ENCODE data around the gene ALCAM.

Gene ALCAM

DNA sequence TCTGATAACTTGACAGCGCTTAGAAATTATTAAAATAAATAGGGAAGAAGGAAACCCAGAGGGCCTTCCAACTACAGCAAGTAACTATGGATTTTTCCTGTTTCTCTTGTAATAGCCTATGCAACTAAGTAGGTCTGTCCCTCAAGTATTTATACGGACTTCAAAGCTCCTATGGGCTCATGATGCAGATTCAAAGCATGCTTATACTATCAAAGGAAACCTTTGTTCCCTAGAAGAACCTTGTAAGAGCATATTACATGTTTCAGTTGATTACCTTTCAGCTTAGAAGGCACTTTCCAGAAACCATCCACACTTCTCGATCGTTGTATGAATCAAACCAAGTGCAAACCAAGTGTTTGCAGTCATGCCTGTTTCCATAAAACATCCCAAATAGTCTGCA lies 158.8 kb downstream of the ALCAM start:
- no peak for DNase-seq (ENCODE audit: low read depth in 1 of 2, low spot score in 1 of 2)

DNA sequence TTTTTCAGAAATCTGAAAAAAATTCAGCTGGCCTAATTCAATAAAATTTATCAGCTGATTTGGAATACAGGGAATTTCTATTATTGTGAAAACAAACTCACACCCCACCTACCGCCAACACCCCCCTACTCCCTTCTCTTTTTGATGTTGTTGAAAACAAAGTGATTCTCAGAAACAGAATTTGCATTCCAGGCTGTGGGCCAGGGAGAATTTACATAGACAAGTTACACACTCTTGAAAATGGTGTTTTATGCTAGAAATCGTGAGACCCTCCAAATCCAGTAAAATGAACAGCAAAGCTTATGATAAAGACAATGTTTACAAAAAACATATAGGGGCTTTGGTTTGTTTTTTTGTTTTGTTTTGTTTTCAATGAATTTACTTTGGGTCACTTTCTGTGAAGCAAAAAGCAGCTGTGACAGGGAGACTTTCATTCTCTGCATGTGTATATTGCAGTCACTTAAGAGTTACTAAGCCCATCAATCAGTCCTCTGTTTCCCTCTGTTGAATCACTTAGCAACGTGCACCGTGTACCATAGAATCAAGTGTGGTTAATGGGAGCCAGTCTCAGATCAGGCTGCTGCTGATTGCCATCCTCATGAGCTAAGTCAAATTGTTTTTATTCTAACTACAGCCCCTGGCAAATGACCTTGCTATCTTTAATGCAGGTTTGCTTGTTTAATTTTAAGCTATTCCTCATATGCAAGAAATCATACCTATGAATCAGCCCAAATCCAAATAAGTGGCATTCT lies 159.8 kb downstream of the ALCAM start:
- DNase-seq (ENCODE audit: low read depth in 1 of 2, low spot score in 1 of 2) = no peak

DNA sequence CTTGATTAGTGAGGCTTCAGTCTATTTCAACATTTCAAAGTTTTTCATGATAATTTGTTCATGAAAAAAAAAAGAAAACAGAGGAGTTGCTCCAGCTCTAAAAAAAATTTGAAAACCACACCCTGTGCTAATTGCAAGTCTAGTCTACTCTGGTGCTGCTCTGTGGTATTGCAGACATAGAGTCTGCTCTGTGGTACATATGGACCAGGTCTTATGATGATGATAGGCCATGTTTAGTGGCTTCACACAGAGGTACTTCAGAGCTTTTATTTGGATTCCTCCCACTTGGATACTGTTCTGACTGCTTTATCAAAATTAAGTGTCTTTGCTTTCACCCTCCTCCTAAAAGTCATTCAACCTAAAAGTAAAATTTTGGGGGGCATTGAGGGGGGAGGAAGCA lies 160.8 kb downstream of the ALCAM start:
- DNase-seq (ENCODE audit: low read depth in 1 of 2, low spot score in 1 of 2) = no peak

DNA sequence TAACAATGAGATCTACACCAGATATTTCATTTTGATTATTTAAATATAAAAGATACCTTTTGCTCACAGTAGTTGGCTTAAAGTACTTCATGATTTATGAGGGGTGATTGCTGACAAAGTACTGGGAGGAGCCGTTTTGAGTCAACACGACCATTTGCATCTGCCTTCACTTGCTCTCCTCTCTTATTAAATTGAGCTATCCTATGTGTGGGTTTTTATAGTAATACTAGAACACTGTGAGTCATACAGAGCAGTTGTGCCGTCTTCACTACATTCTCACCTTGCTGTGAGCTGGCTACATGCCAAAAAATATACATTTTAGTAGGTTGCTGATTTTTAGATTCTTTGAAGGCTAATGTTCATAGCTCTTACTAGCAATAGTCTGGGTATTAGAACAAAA lies 161.2 kb downstream of the ALCAM start:
- peak in 1 of 2 donors; percentile 21 for DNase-seq (ENCODE audit: low read depth in 1 of 2, low spot score in 1 of 2)

DNA sequence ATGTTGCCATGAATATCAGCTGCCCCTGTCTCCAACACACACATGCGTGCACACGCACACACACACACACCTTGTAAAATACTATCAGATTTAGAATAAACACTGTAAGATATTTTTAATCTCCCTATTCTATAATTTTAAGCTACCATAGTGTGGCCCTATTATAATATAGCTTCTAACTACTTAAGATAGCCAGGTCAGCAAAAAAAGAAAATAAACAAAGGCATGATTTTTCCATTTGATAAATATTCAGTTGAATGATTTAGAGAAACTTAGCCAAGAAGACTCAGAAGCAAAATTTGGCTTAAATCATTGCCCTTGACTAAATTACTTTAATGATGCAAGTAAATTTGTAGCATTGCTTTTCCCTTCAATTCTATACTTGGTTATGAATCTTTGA lies 162.2 kb downstream of the ALCAM start:
- DNase-seq (ENCODE audit: low read depth in 1 of 2, low spot score in 1 of 2) = no peak

DNA sequence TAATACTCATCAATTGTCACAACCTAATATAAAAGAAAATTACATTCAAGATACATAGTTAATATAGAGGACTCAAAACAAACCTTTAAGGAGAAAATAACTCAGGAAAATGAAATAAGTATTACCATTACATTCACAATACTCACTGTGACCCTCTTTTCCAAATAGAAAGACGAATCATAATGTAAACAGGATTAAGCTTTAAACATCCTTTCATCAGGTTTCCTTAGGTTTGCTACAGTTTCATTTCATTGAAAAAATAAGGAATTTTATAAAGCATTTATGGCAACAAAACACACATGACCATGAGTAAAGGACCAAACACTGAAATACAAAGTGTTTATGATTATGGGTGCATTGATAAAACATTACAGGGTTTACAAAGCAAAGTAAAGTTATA lies 162.7 kb downstream of the ALCAM start:
- DNase-seq (ENCODE audit: low read depth in 1 of 2, low spot score in 1 of 2) = no peak

DNA sequence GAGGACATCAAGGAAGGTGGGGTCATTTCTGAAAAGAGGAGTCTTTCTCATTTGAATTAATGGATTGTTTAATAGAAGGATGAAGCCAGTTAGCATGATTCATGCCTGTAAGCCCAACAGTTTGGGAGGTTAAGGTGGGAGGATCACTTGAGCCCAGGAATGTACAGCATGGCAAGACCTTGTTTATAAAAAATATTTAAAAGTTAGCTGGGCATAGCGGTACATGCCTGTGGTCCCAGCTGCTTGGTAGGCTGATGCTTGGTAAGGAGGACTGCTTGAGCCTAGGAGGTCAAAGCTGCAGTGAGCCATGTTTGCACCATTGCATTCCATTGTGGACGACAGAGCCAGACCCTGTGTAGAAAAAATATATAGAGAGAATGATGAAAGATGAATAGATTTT lies 165.5 kb downstream of the ALCAM start:
- no peak for DNase-seq (ENCODE audit: low read depth in 1 of 2, low spot score in 1 of 2)

DNA sequence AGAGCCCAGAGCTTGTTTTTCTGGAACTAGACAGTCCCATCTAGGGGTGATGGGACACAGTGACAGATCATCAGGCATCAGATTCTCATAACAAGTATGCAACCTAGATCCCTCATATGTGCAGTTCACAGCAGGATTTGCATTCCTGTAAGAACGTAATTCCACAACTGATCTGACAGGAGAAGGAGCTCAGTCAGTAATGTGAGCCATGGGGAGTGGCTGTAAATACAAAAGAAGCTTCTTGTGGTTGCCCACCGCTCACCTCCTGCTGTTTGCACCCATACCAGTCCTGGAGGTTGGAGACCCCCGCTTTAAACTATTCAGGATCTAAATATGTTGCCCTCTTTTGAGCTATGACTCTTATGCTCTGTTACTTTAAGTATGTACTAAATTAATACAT lies 167.3 kb downstream of the ALCAM start:
- DNase-seq (ENCODE audit: low read depth in 1 of 2, low spot score in 1 of 2) = no peak

DNA sequence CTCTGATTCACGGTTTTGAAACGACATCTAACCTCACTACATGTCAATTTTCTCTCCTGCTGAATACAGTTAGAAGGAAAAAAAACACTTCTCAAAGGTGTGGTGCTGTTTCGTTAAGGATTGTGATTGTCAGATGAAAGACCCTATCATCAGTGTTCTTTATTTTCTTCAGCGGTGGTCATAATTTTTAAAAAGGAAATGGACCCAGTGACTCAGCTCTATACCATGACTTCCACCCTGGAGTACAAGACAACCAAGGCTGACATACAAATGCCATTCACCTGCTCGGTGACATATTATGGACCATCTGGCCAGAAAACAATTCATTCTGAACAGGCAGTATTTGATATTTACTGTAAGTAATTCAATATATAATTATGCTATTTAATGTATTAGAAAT lies 167.8 kb downstream of the ALCAM start:
- no peak for DNase-seq (ENCODE audit: low read depth in 1 of 2, low spot score in 1 of 2)

DNA sequence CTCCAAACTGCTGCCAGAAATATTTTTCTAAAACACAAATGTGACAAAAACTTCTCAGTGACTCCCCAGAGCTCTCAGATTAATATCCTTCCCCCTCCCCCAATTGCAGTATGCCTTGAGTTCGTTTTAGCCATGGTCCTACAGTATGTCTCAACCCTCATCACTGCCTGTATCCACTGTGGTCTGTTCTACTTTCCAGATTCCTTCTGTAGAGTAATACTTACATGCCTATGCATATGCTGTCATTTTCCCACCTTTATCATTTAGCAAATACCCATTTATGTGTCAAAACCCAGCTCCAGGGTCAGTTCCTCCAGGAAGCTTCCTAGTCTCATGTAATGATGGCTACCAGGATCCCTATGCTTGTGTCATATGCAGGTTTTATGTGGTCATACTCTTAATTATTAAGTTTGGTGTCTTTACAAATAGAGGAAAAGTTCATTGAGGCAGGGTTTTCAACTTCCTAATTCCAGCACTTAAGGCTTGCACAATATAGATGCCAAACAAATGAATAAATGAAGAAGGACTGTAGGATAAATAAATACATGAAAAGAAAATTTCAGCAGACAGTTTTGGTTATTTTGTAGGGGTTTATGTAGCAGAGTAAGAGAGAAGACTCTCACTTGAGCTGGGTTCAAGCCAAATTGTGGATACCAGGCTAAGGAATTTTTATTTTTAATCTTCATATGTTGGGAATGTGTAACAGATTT lies 170.8 kb downstream of the ALCAM start:
- no peak for DNase-seq (ENCODE audit: low read depth in 1 of 2, low spot score in 1 of 2)

DNA sequence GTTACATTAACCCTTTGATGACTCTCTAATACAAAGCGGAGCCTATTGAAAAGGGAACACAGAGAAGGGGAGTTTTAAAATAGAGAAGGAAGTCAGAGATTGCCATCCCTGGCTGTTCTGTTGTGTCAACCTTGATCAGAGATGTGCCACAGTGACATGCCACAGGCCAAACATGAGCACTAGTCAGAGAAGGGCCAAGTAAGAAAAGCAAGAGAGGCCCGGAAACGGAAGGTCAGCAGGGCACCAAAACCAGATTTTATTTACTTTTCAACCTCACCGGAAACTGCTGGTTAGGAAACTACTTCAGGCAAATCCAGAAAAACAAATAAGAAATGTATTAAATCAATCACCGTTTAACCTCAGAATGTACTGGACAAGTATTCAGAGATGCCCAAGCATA lies 171.8 kb downstream of the ALCAM start:
- DNase-seq (ENCODE audit: low read depth in 1 of 2, low spot score in 1 of 2) = no peak

DNA sequence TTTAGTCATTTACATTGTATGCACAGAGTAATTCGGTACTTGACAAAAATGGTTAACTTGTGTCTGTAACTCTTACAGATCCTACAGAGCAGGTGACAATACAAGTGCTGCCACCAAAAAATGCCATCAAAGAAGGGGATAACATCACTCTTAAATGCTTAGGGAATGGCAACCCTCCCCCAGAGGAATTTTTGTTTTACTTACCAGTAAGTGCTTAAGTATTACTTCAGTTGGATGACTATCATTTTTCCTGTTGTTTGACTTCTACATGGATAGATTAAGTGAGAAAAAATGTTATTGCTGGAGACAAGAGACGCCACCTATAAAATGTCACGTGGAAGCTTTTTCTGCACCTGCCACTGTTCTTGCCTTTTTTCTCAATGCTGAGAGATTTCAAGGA lies 173.2 kb downstream of the ALCAM start:
- no peak for DNase-seq (ENCODE audit: low read depth in 1 of 2, low spot score in 1 of 2)

DNA sequence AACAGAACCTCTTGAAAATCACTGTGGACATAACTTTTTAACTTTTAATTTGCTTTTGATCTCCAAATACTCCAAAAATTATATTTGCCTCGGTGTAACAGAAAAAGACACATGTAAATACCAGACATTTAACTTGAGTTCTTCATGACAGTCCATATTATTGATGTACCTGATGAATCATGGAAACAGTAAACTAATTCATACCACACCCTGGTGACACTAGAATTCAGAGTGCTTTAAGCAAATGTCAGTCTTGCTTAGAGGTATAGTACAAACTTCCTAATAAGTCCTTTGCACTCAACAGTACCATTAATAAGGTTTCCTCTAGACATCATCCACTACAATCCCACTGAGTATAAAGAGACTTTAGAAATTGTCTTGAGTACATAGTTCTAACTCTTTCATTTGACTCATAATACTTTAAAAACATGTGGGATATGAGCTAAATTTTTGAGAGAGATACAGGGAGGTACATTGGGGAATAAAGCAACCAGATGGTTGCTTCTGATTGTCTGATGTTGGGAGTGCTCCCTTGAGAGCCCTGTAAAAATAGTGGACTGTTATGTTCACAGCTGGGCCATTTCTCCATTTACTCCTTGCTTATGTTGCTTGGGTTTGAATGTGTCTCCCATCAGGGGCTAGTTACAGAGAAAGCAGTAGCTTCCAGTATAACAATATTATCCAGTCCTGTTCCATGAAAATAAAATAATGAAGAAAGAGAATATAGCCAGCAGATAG lies 175.7 kb downstream of the ALCAM start:
- DNase-seq (ENCODE audit: low read depth in 1 of 2, low spot score in 1 of 2) = no peak

DNA sequence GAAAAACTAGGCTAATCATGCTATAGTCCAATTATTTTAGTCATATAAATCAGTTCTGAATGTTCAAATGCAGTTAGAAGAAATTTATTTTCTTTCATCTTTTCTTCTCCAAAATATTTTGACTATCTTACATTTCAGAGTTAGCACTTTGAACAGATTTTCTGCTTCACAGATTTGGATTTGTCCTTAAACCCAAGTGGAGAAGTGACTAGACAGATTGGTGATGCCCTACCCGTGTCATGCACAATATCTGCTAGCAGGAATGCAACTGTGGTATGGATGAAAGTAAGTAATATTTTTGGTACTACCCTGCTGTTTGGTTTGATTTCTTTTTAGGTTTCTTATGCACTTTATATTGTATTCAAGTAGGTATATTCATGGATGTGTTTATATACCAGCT lies 178.3 kb downstream of the ALCAM start:
- no peak for DNase-seq (ENCODE audit: low read depth in 1 of 2, low spot score in 1 of 2)

DNA sequence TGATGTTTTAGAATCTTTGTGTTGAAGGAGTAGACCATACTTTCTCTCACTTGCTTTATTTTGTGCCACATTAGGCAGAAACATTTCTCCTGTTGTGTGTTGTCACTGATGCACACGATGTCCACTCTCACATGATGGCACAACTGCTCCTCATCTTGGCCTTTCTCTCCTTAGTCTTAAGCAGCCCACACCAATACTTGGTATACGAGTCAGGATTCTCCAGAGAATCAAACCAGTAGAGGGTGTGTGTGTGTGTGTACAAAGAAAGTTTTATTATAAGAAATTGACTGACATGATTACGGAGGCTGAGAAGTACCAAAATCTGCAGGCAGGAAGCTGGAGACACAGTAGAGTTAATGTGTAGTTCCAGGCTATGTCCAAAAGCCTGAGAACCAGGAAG lies 187.1 kb downstream of the ALCAM start:
- DNase-seq (ENCODE audit: low read depth in 1 of 2, low spot score in 1 of 2) = no peak

DNA sequence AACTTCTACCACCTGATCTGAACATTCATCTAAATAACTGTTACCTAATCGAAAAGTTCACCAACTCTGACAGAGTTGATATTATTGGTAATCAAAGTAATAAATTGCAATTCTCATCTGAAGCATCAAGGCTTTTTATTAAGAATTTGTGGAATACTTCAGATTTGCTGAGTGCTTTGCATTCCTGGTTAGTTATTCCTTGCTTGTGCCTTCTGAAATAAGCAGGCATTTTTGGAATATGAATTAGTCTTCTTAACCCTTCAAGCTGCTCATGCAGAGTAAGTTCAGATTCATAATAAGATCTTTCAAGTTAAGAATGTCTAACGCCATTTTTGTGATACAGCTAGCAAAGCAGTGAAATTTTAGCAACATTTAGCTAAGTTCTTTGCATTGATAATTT lies 188.5 kb downstream of the ALCAM start:
- DNase-seq (ENCODE audit: low read depth in 1 of 2, low spot score in 1 of 2) = no peak

DNA sequence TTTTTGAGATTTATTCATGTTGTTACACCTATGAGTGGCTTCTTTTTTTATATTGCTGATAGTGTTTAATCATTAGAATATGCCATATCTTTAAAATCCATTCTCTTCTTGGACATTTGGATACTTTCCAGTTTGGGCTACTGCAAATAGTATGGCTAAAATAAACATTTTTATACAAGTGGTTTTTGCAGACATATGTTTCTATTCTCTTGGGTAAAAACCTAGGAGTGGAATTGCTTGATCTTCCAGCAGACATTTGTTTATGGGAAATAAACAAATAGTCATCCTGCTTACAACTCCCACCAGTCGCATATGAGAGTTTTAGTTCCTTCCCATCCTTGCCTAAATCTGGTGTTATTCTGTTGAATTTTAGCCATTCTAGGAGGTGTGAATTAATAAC lies 193.1 kb downstream of the ALCAM start:
- DNase-seq (ENCODE audit: low read depth in 1 of 2, low spot score in 1 of 2) = no peak

DNA sequence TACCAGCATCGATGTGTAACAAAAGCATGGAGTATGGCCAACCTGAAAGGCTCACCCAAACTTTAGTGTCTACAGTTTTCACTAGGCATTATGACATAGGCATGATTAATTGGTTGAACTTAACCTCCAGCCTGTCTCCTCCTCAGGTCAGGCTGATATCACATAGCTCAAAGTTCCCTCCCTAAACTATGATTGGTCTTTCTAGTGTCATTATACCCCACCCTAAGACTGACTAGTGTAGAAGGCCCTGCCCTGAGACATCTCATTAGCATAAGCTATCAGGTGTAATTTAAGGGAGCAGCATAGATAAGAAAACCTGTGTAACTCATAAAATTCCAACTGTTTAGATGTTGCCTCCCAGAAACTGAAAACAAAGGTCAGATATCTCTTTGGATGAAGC lies 195.2 kb downstream of the ALCAM start:
- no peak for DNase-seq (ENCODE audit: low read depth in 1 of 2, low spot score in 1 of 2)

DNA sequence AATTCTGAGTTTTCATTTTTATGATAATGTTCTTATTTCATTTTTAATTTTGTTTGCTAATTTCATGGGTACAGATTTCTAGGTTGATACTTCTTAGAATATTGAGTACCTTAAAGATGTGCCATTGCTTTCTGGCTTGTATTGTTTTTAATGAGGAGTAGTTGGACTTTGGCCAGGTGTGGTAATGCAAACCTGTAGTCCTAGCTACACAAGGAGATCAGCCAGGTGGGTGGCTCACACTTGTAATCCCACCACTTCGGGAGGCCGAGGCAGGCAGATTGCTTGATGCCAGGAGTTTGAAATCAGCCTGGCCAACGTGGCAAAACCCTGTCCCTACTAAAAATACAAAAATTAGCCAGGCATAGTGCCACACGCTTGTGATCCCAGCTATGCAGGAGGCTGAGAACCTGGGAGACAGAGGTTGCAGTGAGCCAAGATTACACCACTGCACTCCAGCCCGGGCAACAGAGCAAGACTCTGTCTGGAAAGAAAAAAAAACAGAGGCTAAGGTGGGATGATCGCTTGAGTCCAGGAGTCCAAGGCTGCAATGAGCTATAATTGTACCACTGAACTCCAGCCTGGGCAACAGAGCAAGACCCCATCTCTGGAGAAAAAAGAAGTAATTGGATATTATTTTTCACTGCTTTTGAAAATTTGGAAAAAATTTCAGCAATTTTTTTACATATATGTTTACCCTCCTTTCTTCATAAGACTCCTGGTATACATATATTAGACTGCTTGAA lies 198.0 kb downstream of the ALCAM start:
- no peak for DNase-seq (ENCODE audit: low read depth in 1 of 2, low spot score in 1 of 2)

DNA sequence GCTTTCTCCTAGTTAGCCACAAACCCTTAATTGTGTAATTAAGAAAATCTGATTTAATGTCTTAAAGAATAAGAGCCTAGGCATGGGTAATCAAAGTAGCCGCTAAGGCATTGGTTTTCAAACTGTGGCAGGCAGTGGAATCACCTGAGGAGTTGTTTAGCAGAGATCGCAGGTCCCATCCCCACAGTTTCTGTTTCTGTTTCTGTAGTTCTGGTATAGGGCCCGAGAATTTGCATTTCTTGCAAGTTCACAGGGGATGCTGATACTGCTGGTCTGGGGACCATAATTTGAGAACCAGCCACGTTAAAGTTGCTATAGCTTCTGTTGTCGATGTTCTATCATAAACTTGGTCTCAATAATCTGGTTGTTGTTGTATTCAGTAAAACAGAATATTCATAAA lies 204.3 kb downstream of the ALCAM start:
- DNase-seq (ENCODE audit: low read depth in 1 of 2, low spot score in 1 of 2) = no peak

DNA sequence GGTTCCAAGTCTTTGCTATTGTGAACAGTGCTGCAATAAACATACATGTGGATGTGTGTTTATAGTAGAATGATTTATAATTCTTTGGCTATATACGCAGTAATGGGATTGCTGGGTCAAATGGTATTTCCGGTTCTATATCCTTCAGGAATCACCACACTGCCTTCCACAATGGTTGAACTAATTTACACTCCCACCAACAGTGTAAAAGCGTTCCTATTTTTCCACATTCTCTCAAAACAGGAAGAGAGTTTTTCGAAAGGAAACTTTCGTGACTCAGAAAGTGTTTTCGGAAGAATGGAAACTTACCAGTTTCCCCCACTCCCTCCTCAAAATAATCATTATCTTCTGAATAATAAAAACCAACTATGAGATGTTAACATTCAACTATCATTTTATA lies 205.8 kb downstream of the ALCAM start:
- DNase-seq (ENCODE audit: low read depth in 1 of 2, low spot score in 1 of 2) = no peak

DNA sequence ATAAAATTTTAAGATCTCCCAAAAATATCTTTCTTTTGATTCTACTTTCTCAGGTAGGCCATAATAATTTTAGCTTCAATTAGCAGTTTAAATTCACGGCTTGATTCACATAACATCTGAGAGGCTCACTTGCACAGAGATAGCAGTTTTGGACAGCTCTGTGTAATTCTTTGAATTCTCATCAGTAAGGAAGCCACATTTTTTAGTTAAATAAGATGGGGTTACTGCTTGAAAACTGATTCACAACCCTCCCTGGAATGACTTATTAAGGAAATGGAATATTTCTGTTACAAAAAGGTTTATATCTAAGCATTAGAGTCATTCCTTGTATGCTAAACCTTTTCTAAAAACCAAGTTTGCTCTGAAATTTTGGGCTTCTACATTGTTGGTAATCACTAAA lies 212.7 kb downstream of the ALCAM start:
- no peak for DNase-seq (ENCODE audit: low read depth in 1 of 2, low spot score in 1 of 2)

All from activated CD4-positive, alpha-beta T cell treated with anti-CD3 and anti-CD28 coated beads, Interleukin-2, amount 50 U/mL, for 24 hours (primary cell).